HepG2 (cell line): ENCODE data around the gene RMRP. TPM values are rescaled to one million over a fixed set of nuclear protein-coding genes. Genes with fewer than 3 reads are reported as not detected.

Experiments
- FLYWCH1 ChIP-seq: sonication (generic); formaldehyde crosslinking; IDR thresholded peaks from 2 replicates; pipeline ENCODE4 v1.8.1; 2023; ENCODE audit warnings: mild to moderate bottlenecking, missing genetic modification reagents
- GPBP1L1 ChIP-seq: sonication (generic); formaldehyde crosslinking; IDR thresholded peaks from 2 replicates; pipeline ENCODE4 v1.5.0; 2020; ENCODE audit warnings: mild to moderate bottlenecking, missing genetic modification reagents
- HOXA9 ChIP-seq: sonication (generic); formaldehyde crosslinking; IDR thresholded peaks from 2 replicates; pipeline ENCODE4 v1.8.1; 2022; ENCODE audit warnings: missing genetic modification reagents, mild to moderate bottlenecking, moderate library complexity, borderline replicate concordance
- IKZF1 ChIP-seq: fragments of 450-650 bp; IDR thresholded peaks from 2 replicates; pipeline ENCODE4 v1.7.1; 2016
- ISX ChIP-seq: sonication (generic); formaldehyde crosslinking; conservative IDR thresholded peaks from 2 replicates; pipeline ENCODE4 v1.5.0; 2020; ENCODE audit warnings: missing genetic modification reagents
- KAT8 ChIP-seq: IDR thresholded peaks from 2 replicates; pipeline ENCODE4 v1.6.1; 2016; ENCODE audit warnings: missing genetic modification reagents, missing compliant biosample characterization
- NFIC ChIP-seq: IDR thresholded peaks from 2 replicates; pipeline ENCODE4 v1.6.1; 2012; ENCODE audit warnings: mild to moderate bottlenecking, low read length, inconsistent platforms
- PRDM15 ChIP-seq: sonication (generic); formaldehyde crosslinking; IDR thresholded peaks from 2 replicates; pipeline ENCODE4 v1.4.0; 2020; ENCODE audit warnings: missing genetic modification reagents
- RELA ChIP-seq: sonication (generic); formaldehyde crosslinking; IDR thresholded peaks from 2 replicates; pipeline ENCODE4 v1.4.0; 2020; ENCODE audit warnings: missing genetic modification reagents
- USF2 ChIP-seq, 2 experiments: sonication (generic) in 1 of 2; formaldehyde crosslinking in 1 of 2; IDR thresholded peaks; 2 replicates each; pipeline versions ENCODE4 v1.5.1 to v1.6.1; 2011 to 2020; ENCODE audit warnings: borderline replicate concordance in 1 of 2, low read depth in 1 of 2, low read length in 1 of 2, mild to moderate bottlenecking in 1 of 2, missing genetic modification reagents in 1 of 2, moderate library complexity in 1 of 2
- ZFP82 ChIP-seq: sonication (generic); formaldehyde crosslinking; IDR thresholded peaks from 2 replicates; pipeline ENCODE4 v1.5.1; 2020; ENCODE audit warnings: mild to moderate bottlenecking, missing genetic modification reagents, borderline replicate concordance
- ZNF329 ChIP-seq: sonication (generic); formaldehyde crosslinking; IDR thresholded peaks from 2 replicates; pipeline ENCODE4 v1.9.0; 2021; ENCODE audit warnings: low read depth, mild to moderate bottlenecking, missing genetic modification reagents
- ZNF441 ChIP-seq: sonication (generic); formaldehyde crosslinking; IDR thresholded peaks from 2 replicates; pipeline ENCODE4 v1.7.0; 2021; ENCODE audit warnings: missing genetic modification reagents, borderline replicate concordance
- ZNF609 ChIP-seq: sonication (generic); formaldehyde crosslinking; IDR thresholded peaks from 2 replicates; pipeline ENCODE4 v1.4.0; 2020; ENCODE audit warnings: mild to moderate bottlenecking, missing genetic modification reagents, borderline replicate concordance
- ZNF724P ChIP-seq: sonication (generic); formaldehyde crosslinking; IDR thresholded peaks from 2 replicates; pipeline ENCODE4 v1.8.0; 2022; ENCODE audit warnings: missing genetic modification reagents, borderline replicate concordance
- ZNF777 ChIP-seq: sonication (generic); formaldehyde crosslinking; IDR thresholded peaks from 2 replicates; pipeline ENCODE4 v1.4.0; 2020; ENCODE audit warnings: missing genetic modification reagents
- polyA plus RNA-seq, 8 experiments: library from polyadenylated mRNA; depleted of rRNA in 3 of 8; stranded (reverse) in 7 of 8; unstranded in 1 of 8; fragments of >200 nt; fragmentation: Illumina TruSeq in 4 of 8; extraction: Trizol in 4 of 8; gene quantifications; 2 replicates each; pipeline versions ENCODE4 v1.2.1 to v1.2.3, GENCODE V29; 2011 to 2016; ENCODE audit warnings: low read depth in 4 of 8, missing spikeins in 1 of 8, mixed read lengths in 1 of 8; ENCODE audit not compliant: insufficient read depth in 1 of 8
- total RNA-seq, 5 experiments: library from RNA; depleted of rRNA; stranded (reverse); fragments of >200 nt; fragmentation: Illumina TruSeq; extraction: Trizol; gene quantifications; 2 replicates each; pipeline ENCODE4 v1.2.3, GENCODE V29; 2016; ENCODE audit warnings: low read depth in 1 of 5

Gene RMRP
- total and polyA plus RNA-seq, 2 of the 13 experiments (the other 11 are each of a cell fraction or from before 2014, with no cell fraction given): 51.4 to 4,025 TPM

GRCh38 chr9:35669331-35670145, 11.7 kb upstream of the RMRP start (continued):
- TF ChIP-seq ISX (CRISPR knock-in tag) (no peak), RELA (CRISPR knock-in tag) (no peak), KAT8 (CRISPR knock-in tag) (peak; percentile 52), GPBP1L1 (CRISPR knock-in tag) (no peak), ZNF441 (CRISPR knock-in tag) (no peak), USF2 (IDR thresholded peaks at IDR 0.05; ENCODE audit: low read depth, low read length) (no peak), USF2 (CRISPR knock-in tag; IDR thresholded peaks at IDR 0.05; ENCODE audit: borderline replicate concordance) (no peak), HOXA9 (CRISPR knock-in tag) (0 out of 2 replicates have a peak, but pooled peaks have one; percentile 34), IKZF1 (no peak), ZNF609 (CRISPR knock-in tag) (peak; percentile 59; the same call in 1 of the 2 replicates), ZNF329 (CRISPR knock-in tag) (no peak), ZNF777 (CRISPR knock-in tag) (no peak), NFIC (no peak), FLYWCH1 (CRISPR knock-in tag) (no peak), ZNF724P (CRISPR knock-in tag) (no peak), PRDM15 (CRISPR knock-in tag) (no peak), ZFP82 (no peak)
